ENCODE results near the gene RTP3. TPM values are rescaled to one million over a fixed set of nuclear protein-coding genes. Genes with fewer than 3 reads are reported as not detected.

RTP3 gene
- total RNA-seq, 2 donors from 2014 or later, result not detected

- Histone ChIP-seq H3K36me3 (no peaks in the 10 kb centered on the region), H3K4me1 (ENCODE audit: control insufficient read depth in 1 of 2, low read depth in 2 of 2) (no peaks in the 10 kb centered on the region), H3K9me3 (no peaks in the 10 kb centered on the region), H3K27ac (no peak overlapping the region), H3K4me3 (no peak overlapping the region), H3K27me3 (replicated peaks; ENCODE audit: insufficient read depth) (no peaks in the 10 kb centered on the region)
- no peak for DNase-seq (ENCODE audit: low spot score)
- TF ChIP-seq CTCF (IDR thresholded peaks at IDR 0.05), result no peak
- no peak for ATAC-seq (ENCODE audit: insufficient number of reproducible peaks, low FRiP score, low read depth)
Measured at GRCh38 chr3:46500656-46501635, 3.2 kb downstream of the RTP3 start.

- no peaks in the 10 kb centered on the region for H3K27me3 ChIP-seq (replicated peaks; ENCODE audit: insufficient read depth)
- no peak for TF ChIP-seq CTCF (IDR thresholded peaks at IDR 0.05)
- no peak for DNase-seq (ENCODE audit: low spot score)
- no peak overlapping the region for H3K4me3 ChIP-seq
- H3K9me3 ChIP-seq, result no peaks in the 10 kb centered on the region
- no peak for ATAC-seq (ENCODE audit: insufficient number of reproducible peaks, low FRiP score, low read depth)
- H3K36me3 ChIP-seq, result no peaks in the 10 kb centered on the region
- H3K27ac ChIP-seq, result no peak overlapping the region
- no peaks in the 10 kb centered on the region for H3K4me1 ChIP-seq (ENCODE audit: control insufficient read depth in 1 of 2, low read depth in 2 of 2)
Measured at GRCh38 chr3:46501702-46502101, 3.9 kb downstream of the RTP3 start.

GRCh38 chr3:46503200-46503874 lies 5.6 kb downstream of the RTP3 start:
- DNase-seq (ENCODE audit: low spot score) (no peak), ATAC-seq (ENCODE audit: insufficient number of reproducible peaks, low FRiP score, low read depth) (no peak)
- Histone ChIP-seq H3K36me3 (no peaks in the 10 kb centered on the region), H3K4me1 (ENCODE audit: control insufficient read depth in 1 of 2, low read depth in 2 of 2) (no peaks in the 10 kb centered on the region), H3K4me3 (no peak overlapping the region), H3K9me3 (no peaks in the 10 kb centered on the region), H3K27ac (no peak overlapping the region), H3K27me3 (replicated peaks; ENCODE audit: insufficient read depth) (no peaks in the 10 kb centered on the region)
- no peak for TF ChIP-seq CTCF (IDR thresholded peaks at IDR 0.05)

- H3K36me3 ChIP-seq, result no peaks in the 10 kb centered on the region
- no peak overlapping the region for H3K27ac ChIP-seq
- no peak overlapping the region for H3K4me3 ChIP-seq
- H3K9me3 ChIP-seq, result no peaks in the 10 kb centered on the region
- H3K4me1 ChIP-seq (ENCODE audit: control insufficient read depth in 1 of 2, low read depth in 2 of 2), result no peaks in the 10 kb centered on the region
- ATAC-seq (ENCODE audit: insufficient number of reproducible peaks, low FRiP score, low read depth), result no peak
- TF ChIP-seq CTCF (IDR thresholded peaks at IDR 0.05), result no peak
- no peaks in the 10 kb centered on the region for H3K27me3 ChIP-seq (replicated peaks; ENCODE audit: insufficient read depth)
- no peak for DNase-seq (ENCODE audit: low spot score)
Measured at GRCh38 chr3:46504789-46505188, 7.0 kb downstream of the RTP3 start.

- H3K27me3 ChIP-seq (replicated peaks; ENCODE audit: insufficient read depth), result no peaks in the 10 kb centered on the region
- no peak for DNase-seq (ENCODE audit: low spot score)
- no peaks in the 10 kb centered on the region for H3K36me3 ChIP-seq
- H3K4me1 ChIP-seq (ENCODE audit: control insufficient read depth in 1 of 2, low read depth in 2 of 2), result no peaks in the 10 kb centered on the region
- TF ChIP-seq CTCF (IDR thresholded peaks at IDR 0.05), result no peak
- H3K4me3 ChIP-seq, result no peak overlapping the region
- no peak for ATAC-seq (ENCODE audit: insufficient number of reproducible peaks, low FRiP score, low read depth)
- no peaks in the 10 kb centered on the region for H3K9me3 ChIP-seq
- no peak overlapping the region for H3K27ac ChIP-seq
Measured at GRCh38 chr3:46505953-46506352, 8.2 kb downstream of the RTP3 start.
